HEK293T (cell line): ENCODE measurements around the gene CELSR1.

ENCODE experiments used
- CTCF ChIA-PET: fragments of 350-600 bp; formaldehyde crosslinking; extraction: SDS; loops from one replicate; lab custom pipeline; 2021; ENCODE audit warnings: antibody characterized with exemption, inconsistent platforms; lab: Yijun Ruan, JAX
- POLR2A ChIA-PET: fragments of 350-600 bp; formaldehyde crosslinking; extraction: SDS; loops from one replicate; lab custom pipeline; 2020; ENCODE audit warnings: antibody characterized with exemption, inconsistent platforms; lab: Yijun Ruan, JAX
- DNase-seq: peaks from one replicate; pipeline ENCODE4 v3.0.0; 2012; ENCODE audit warnings: mixed read lengths; ENCODE audit errors: extremely low spot score
- ARNT ChIP-seq: fragments of 450-650 bp; IDR thresholded peaks from 2 replicates; pipeline ENCODE4 v1.6.1; 2017; ENCODE audit warnings: mild to moderate bottlenecking
- BHLHE40 ChIP-seq: fragments of 450-650 bp; IDR thresholded peaks from 2 replicates; pipeline ENCODE4 v1.6.1; 2016; ENCODE audit warnings: mild to moderate bottlenecking, moderate library complexity, borderline replicate concordance
- CTBP1 ChIP-seq: fragments of 450-650 bp; IDR thresholded peaks from 2 replicates; pipeline ENCODE4 v1.6.1; 2016; ENCODE audit warnings: borderline replicate concordance
- ELF4 ChIP-seq: fragments of 450-650 bp; IDR thresholded peaks from 2 replicates; pipeline ENCODE4 v1.6.1; 2017; ENCODE audit warnings: antibody characterized with exemption
- FOXA1 ChIP-seq: fragments of 450-650 bp; IDR thresholded peaks from 2 replicates; pipeline ENCODE4 v1.6.1; 2016; ENCODE audit warnings: mild to moderate bottlenecking
- FOXK2 ChIP-seq: fragments of 450-650 bp; IDR thresholded peaks from 2 replicates; pipeline ENCODE4 v1.6.1; 2016; ENCODE audit warnings: mild to moderate bottlenecking
- FOXM1 ChIP-seq: fragments of 450-650 bp; IDR thresholded peaks from 2 replicates; pipeline ENCODE4 v1.6.1; 2017; ENCODE audit warnings: mild to moderate bottlenecking, borderline replicate concordance
- HDGF ChIP-seq: fragments of 450-650 bp; IDR thresholded peaks from 2 replicates; pipeline ENCODE4 v1.6.1; 2017; ENCODE audit warnings: antibody characterized with exemption, borderline replicate concordance
- L3MBTL2 ChIP-seq: fragments of 450-650 bp; conservative IDR thresholded peaks from 2 replicates; pipeline ENCODE4 v1.6.1; 2016; ENCODE audit warnings: mild to moderate bottlenecking
- LEF1 ChIP-seq: fragments of 450-650 bp; IDR thresholded peaks from 2 replicates; pipeline ENCODE4 v1.6.1; 2017; ENCODE audit warnings: mild to moderate bottlenecking, borderline replicate concordance
- NFRKB ChIP-seq: fragments of 450-650 bp; IDR thresholded peaks from 2 replicates; pipeline ENCODE4 v1.6.1; 2016; ENCODE audit warnings: mild to moderate bottlenecking, moderate library complexity
- SP1 ChIP-seq: fragments of 450-650 bp; IDR thresholded peaks from 2 replicates; pipeline ENCODE4 v1.6.1; 2017
- SUZ12 ChIP-seq: fragments of 450-650 bp; IDR thresholded peaks from 2 replicates; pipeline ENCODE4 v1.6.1; 2016; ENCODE audit warnings: mild to moderate bottlenecking
- TARDBP ChIP-seq: fragments of 450-650 bp; IDR thresholded peaks from 2 replicates; pipeline ENCODE4 v1.6.1; 2016
- ZNF384 ChIP-seq: fragments of 450-650 bp; IDR thresholded peaks from 2 replicates; pipeline ENCODE4 v1.6.1; 2016
- TF ChIP-seq, protein P1 (sequence below): fragments of 450-650 bp; IDR thresholded peaks from 2 replicates; pipeline ENCODE4 v1.6.1; 2016

The CELSR1 gene

DNA sequence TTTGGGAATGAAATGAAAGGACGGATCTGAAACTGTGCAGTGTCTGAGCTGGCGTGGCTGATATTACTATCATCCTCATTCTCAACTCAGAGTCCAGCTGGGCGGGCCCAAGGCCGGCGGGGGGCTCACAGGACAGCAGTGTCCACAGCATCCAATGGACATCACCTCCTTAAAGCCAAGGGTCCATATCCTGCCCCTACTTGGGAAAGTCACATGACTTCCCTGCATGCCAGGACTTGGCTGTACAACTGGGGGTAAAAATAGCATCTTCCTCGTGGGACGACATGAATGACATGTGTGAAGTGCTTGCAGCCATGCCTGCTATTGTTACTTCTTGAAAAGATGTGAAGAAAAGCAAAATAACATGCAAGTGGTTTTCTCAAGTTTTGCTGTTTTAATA is 119.7 kb downstream of the CELSR1 start:
- no peak for TF ChIP-seq ARNT
- TF ChIP-seq TARDBP: no peak
- POLR2A ChIA-PET: no interaction called here
- no peak for DNase-seq
- CTCF ChIA-PET: interaction anchor here (0.6 to 2.4 kb wide), 2 partner anchors 28 to 50 kb away, joined by 3 to 7 read pairs; no protein-coding TSS in a partner anchor

DNA sequence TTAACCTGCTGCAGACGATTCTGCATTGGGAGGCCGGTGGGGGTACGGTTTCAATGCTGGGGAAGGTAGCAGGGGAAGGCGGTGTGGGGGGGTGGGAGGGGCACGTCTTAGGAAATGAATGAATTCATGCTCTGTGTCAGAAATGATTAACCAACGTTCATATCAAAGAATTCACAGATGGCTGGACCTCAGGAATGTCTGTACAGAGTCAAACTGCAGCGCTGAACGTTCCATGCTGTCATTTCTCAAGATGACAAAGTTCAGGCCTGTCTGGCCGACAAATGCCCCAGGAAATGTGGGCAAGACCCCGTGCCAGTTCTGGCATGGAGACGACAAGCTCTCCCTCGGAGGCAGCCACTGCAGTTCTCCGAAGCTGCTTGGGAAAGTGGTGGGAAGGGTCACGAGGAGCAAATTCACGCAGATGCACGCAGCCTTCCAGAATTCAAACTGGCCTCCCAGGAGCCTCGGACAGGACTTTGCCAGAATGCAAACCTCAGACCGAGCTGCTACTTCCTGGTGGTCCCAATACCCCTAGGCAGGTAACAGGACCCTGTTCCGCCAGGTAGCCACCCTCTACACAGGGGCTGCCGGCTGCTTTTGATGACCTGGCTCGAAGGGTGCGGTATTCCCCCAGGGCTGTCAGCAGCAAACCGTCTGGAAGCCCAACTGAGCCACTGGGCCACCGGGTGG is 120.4 kb downstream of the CELSR1 start:
- POLR2A ChIA-PET: no interaction called here
- no peak for DNase-seq
- TF ChIP-seq HDGF: no peak
- TF ChIP-seq ZNF384: no peak
- TF ChIP-seq ELF4: no peak
- TF ChIP-seq FOXA1: no peak
- TF ChIP-seq LEF1: no peak
- TF ChIP-seq L3MBTL2: no peak
- no peak for TF ChIP-seq TARDBP
- TF ChIP-seq, protein P1, sequence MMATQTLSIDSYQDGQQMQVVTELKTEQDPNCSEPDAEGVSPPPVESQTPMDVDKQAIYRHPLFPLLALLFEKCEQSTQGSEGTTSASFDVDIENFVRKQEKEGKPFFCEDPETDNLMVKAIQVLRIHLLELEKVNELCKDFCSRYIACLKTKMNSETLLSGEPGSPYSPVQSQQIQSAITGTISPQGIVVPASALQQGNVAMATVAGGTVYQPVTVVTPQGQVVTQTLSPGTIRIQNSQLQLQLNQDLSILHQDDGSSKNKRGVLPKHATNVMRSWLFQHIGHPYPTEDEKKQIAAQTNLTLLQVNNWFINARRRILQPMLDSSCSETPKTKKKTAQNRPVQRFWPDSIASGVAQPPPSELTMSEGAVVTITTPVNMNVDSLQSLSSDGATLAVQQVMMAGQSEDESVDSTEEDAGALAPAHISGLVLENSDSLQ: no peak
- TF ChIP-seq ARNT: no peak
- TF ChIP-seq FOXK2: no peak
- no peak for TF ChIP-seq NFRKB
- TF ChIP-seq SUZ12: no peak
- no peak for TF ChIP-seq CTBP1
- TF ChIP-seq SP1: no peak
- CTCF ChIA-PET: interaction anchor here (0.6 kb wide), 1 partner anchor 28 kb away, joined by 3 read pairs; no protein-coding TSS in a partner anchor

DNA sequence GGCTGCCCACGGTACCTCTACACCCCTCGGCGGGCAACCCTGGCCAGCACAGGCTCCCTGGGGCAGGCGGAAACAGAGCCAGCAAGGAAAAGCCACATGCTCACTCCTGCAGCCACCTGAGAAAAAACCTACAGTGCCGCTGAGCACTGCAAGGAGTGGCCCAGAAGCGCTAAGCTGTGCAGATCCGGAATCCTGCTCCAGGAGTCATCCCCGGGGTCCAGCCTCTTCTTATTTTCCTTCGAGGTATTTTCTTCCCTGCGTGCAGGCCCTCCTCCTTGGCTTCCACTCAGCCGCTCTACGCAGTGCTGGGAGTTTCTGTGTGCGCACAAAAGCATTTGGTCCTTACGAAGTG is 120.9 kb downstream of the CELSR1 start:
- ChIA-PET CTCF (no interaction called here), POLR2A (no interaction called here)
- TF ChIP-seq LEF1: no peak
- no peak for TF ChIP-seq FOXK2
- no peak for TF ChIP-seq NFRKB
- TF ChIP-seq TARDBP: no peak
- TF ChIP-seq SP1: no peak
- TF ChIP-seq, protein P1: no peak
- no peak for TF ChIP-seq ZNF384
- no peak for TF ChIP-seq FOXM1
- no peak for TF ChIP-seq SUZ12
- TF ChIP-seq ELF4: no peak
- TF ChIP-seq ARNT: no peak
- no peak for TF ChIP-seq L3MBTL2
- TF ChIP-seq FOXA1: no peak
- no peak for TF ChIP-seq CTBP1
- TF ChIP-seq HDGF: no peak
- TF ChIP-seq BHLHE40: no peak
- DNase-seq: no peak

DNA sequence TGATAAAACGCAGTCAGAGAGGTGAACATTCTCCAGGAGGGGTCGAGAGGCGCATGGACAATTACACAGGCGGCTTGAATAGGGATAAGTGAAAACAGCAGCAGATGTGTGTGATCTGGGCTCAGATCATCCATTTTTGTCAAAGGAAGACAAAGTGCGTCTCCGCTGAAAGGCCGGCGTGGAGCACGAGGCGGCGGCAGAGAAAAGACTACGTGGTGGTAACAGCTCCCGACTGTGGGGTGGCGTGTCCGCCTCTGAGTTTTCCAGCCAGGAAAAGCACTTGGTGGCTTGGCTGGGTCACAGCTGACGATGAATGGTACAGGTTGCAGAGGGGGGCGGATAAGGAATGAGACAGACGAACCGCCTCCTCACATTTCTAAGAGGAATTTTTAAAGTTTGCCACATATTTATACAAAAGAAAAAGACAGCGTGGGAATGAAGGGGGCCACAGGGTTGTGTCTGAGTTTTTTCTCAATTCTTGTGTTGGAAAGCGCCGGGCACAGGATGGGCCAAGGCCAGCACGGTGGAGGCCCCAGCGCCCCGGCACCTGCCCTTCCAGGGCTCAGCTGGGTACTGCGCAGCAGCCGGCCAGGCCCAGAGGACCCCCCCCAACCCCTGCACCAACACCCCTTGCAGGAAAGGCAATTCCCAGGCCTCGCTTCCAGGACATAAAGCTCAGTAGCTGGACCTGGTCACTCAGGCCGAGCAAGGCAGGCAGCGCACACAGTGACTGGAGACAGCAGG is 121.5 kb downstream of the CELSR1 start:
- TF ChIP-seq FOXK2: no peak
- no peak for TF ChIP-seq L3MBTL2
- no peak for TF ChIP-seq NFRKB
- TF ChIP-seq ZNF384: no peak
- TF ChIP-seq SUZ12: no peak
- DNase-seq: no peak
- CTCF ChIA-PET: no interaction called here
- POLR2A ChIA-PET: no interaction called here

DNA sequence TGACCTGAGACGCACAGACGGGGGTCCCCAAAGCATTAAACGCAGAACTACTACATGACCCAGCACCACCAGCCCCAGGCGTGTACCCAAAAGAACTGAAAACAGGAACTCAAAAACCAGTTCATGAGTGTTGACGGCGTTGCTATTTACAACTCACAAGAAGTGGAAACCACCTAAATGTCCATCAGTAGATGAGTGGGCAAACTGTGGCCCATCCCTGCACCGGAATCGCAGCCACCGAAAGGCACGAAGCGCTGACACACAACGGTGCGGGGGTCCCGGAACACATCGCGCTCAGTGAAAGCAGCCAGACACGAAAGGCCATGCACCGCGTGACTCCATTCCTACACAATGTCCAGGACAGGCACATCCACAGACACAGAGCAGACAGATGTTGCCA is 122.7 kb downstream of the CELSR1 start:
- ChIA-PET CTCF (interaction anchor here (0.6 kb wide), 1 partner anchor 47 kb away, joined by 3 read pairs; no protein-coding TSS in a partner anchor), POLR2A (no interaction called here)
- TF ChIP-seq HDGF (no peak), CTBP1 (no peak), ARNT (no peak), L3MBTL2 (no peak), FOXM1 (no peak)
- DNase-seq: no peak

DNA sequence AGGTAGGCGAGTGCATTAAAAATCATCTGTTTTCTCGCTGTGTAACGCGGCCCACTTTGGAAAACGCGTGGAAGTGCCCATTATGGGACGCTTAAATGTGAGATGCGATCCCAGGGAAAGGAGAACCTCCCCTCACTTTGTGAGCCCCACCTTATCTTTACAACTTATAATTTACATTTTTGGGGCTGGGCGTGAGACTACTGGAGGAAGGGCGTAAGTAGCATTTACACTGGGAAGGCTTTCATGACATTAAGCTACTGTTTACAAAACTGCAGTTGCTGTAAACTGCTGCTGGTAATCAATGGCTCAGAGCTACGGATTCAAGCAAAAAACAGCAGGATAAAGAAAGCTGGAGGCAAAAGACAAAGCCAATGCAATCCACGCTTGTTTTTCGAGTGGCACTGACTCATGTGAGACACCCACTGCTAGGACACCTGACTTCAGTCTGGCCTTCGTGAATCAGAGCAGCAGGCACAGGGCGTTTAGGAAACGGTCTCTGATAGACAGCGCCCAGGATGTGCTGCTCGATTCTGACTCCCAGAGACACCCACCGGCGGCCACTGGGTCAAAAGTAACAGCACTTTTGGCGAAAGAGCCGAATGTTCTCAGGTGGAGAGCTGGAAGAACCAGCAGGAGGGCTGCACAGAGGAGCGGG is 123.6 kb downstream of the CELSR1 start:
- DNase-seq: no peak
- no peak for TF ChIP-seq FOXM1
- no peak for TF ChIP-seq ARNT
- no peak for TF ChIP-seq HDGF
- no peak for TF ChIP-seq CTBP1
- TF ChIP-seq FOXA1: no peak
- no peak for TF ChIP-seq BHLHE40
- no peak for TF ChIP-seq LEF1
- TF ChIP-seq TARDBP: no peak
- TF ChIP-seq, protein P1: no peak
- TF ChIP-seq L3MBTL2: no peak
- no peak for TF ChIP-seq FOXK2
- no peak for TF ChIP-seq NFRKB
- TF ChIP-seq ELF4: no peak
- no peak for TF ChIP-seq SP1
- TF ChIP-seq SUZ12: no peak
- TF ChIP-seq ZNF384: no peak
- ChIA-PET CTCF (no interaction called here), POLR2A (no interaction called here)
